Measurements from ENCODE around the gene LAMA4.

Gene LAMA4

GRCh38 chr6:112253841-112254816 lies at the start of gene LAMA4:
LAMA4 (minus strand) TSS chr6:112254567; CDS start chr6:112254150, 417 bp downstream.
- peak; percentile 81 for DNase-seq (ENCODE audit: low spot score)

DNA sequence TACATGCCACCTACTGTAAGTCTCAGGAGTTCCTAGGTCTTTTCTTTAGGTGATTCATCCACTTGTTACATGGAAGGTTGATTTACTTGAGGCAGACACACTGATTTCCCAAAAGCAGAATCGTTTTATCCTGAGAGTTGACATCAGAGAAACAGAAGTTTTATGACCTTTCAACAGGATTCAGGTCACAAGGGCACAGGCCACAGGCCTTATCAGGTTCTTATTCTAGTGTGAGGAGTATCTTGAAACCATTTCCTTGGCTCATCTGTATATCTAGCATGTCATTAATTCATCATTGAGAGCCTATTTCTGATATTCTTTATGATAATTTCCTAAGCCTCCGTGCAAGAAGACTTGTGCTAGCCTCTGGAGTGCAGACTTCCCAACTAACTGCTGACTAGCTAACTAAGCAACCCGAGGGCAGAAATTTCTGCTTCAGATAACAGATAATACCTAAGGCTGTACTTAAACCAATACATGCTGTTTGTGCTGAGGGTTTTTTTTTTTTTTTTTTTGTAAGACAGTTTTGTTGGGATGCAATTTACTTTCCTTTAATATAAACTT lies 47.9 kb upstream of the LAMA4 start:
- no peak for DNase-seq (ENCODE audit: low spot score)

GRCh38 chr6:112300896-112301295 lies 46.5 kb upstream of the LAMA4 start:
- DNase-seq (ENCODE audit: low spot score): no peak

DNA sequence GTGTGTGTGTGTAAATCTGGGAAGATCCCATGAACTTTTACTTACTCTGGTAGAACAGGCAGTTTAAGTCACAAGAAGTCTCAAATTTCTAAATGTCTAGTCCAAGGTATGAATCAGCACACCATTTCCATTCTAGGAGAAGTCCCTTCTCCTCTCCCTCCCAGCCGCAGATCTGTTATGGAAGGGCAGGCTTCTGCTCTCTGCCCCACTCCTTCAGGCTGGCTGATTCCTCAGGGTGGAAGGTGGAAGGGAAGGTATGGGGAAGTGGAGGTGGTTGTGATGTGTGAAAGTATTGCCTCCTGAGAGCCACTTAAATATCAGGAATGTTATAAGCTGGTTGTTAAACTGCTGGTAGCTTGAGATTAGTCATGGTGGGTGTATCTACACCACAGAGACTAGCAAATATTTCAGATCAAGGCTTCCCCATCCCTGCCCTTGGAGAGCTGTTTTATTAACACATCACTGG lies 44.5 kb upstream of the LAMA4 start:
- no peak for DNase-seq (ENCODE audit: low spot score)

- no peak for DNase-seq (ENCODE audit: low spot score)
Observed at GRCh38 chr6:112298021-112298745, 43.8 kb upstream of the LAMA4 start.

- DNase-seq (ENCODE audit: low spot score): no peak
Observed at GRCh38 chr6:112296694-112297093, 42.3 kb upstream of the LAMA4 start.

GRCh38 chr6:112296122-112296521 lies 41.8 kb upstream of the LAMA4 start:
- no peak for DNase-seq (ENCODE audit: low spot score)

DNA sequence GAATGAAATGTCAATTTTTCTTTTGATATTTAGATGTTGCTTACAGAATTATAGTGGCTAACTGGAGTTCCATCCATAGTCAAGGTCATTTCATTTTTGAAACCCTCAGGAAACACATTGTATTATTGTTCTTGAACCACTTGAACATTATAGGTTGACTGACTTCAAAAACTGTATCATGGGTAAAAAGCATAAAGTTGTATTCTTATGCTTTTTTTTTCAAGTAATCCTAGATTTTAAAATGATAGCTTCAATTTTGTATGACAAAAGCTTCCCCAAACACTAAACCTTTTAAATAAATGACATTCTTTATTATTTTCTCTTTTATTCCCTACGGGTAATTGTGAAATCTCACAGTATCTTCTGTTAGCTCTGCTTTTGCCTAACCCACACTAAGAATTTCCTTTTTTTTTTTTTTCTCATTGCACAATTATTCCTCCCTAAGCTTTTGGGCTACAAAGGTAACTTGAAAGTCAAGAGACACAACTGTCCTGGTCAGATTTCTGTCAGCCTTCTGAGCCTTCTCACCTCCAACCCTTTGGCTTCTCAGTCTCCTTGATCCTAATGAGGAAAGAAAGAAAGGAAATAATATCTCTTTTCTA lies 36.9 kb upstream of the LAMA4 start:
- DNase-seq (ENCODE audit: low spot score): no peak

DNA sequence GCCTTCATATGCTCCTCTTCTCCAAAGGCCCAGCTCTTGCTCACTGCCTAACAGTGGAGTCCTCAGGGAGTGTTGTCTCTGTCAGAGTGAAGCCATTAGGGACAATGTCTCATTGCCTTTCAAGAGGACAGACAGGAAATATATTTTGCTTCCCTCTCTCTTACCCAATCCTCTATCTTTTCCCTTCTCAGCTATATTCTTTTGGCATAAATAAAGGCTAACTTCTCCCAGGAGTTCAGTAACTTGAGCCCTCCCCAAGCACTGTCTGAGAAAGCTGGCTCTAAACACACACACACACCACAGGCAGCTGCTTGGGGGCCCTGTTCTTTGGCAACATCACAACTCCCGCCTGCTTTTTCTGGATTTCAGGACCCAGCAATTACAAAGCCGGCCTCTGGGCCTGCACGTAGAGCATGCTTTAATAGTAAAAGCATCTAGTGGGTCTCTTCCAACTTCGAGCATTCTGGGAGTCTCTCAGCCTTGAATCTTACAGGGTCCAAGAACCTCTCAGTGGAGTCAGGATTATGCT lies 34.7 kb upstream of the LAMA4 start:
- DNase-seq (ENCODE audit: low spot score): peak; percentile 92

GRCh38 chr6:112288475-112288874 lies 34.1 kb upstream of the LAMA4 start:
- DNase-seq (ENCODE audit: low spot score): no peak

- DNase-seq (ENCODE audit: low spot score): no peak
Observed at GRCh38 chr6:112287577-112288225, 33.3 kb upstream of the LAMA4 start.

GRCh38 chr6:112286500-112287144 lies 32.3 kb upstream of the LAMA4 start:
- no peak for DNase-seq (ENCODE audit: low spot score)

DNA sequence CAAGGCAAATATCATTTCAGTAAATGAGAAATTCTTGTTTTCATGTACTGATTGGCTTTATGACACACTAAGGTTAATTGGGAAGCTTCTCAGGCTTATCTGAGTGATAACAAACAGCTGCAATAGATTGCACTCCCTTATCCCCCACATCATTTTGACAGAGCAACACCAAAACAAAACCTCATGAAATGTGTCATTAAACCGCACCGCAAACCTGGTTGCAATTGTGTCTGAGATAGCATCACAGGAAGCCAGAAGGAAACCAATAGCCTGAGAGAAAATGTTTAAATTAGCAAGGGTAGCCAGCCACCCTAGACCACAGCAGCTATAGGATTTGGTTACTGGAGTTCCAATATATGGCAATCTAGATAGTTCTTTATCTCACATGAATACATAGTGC lies 31.6 kb upstream of the LAMA4 start:
- DNase-seq (ENCODE audit: low spot score): no peak

DNA sequence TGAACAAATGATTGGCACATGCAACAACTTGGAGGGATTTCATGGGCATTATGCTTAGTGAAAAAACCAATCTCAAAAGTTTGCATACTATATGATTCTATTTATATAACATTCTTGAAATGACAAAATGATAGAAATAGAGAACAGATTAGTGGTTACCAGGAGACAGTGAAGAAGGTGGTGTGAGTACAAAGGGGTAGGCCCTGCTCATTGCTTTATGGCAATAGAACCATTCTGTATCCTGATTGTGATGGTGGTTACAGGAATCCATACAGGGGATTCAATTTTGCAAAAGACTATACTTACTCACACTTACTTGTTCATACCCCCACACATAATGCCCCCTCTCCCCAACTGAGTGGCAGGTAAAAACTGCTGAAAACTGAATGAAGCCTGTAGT lies 30.2 kb upstream of the LAMA4 start:
- DNase-seq (ENCODE audit: low spot score): no peak

- DNase-seq (ENCODE audit: low spot score): no peak
Observed at GRCh38 chr6:112283621-112284020, 29.3 kb upstream of the LAMA4 start.

DNA sequence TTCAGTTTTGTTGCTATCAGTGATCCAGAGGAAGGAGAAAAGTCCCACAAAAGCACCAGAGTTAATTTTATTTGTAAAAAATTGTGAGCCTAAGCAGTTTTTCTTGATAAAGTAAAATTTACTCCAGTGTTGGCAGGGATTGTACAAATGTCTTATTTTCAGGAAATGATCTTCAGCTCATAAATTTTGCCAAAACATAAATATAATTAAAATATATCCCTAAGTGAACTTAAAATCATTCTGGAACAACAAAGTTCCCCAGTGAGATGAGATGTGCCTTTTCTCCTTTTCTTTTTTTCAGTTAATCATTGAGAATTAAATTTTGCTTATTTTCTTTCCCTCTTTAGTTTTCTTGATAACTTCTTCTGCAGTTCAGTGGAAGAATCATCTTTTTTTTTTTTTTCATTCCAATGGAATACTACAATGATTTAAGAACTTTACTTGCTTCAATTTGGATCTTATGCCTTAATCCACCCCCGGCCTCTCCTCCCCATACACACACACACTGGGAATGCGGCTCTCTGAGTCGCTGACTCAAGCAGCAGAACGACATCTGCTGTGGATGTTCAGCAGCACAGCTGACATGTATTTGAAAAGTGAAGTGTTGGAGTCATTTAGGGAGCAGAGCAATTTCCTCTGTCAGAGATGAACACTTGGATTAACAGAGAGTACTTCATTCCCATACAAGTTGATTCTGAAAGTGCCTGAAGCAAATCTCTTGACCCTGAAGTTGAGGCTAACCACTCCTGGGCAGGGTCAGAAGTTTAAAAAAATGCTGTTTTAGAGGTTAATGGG lies 27.7 kb upstream of the LAMA4 start:
- peak; percentile 77 for DNase-seq (ENCODE audit: low spot score)

GRCh38 chr6:112279031-112279935 lies 24.9 kb upstream of the LAMA4 start:
- no peak for DNase-seq (ENCODE audit: low spot score)

DNA sequence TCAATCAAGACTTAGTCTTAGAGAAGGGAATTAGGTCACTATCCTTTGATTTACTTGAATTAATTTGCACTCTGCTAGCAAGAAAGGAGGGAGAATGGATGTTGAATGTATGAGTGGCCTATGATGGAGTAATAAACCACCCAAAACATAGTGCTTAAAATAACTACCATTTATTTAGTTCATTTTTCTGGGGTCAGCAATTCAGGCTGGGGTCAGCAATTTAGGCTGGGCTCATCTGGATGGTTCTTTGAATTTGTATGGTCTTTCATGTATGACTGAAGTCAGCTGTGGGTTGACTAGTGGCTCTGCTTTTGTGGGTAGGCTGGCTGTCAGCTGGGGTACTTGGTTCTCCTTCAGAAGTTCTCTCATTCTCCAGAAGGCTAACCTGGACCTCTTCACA lies 21.0 kb upstream of the LAMA4 start:
- no peak for DNase-seq (ENCODE audit: low spot score)

DNA sequence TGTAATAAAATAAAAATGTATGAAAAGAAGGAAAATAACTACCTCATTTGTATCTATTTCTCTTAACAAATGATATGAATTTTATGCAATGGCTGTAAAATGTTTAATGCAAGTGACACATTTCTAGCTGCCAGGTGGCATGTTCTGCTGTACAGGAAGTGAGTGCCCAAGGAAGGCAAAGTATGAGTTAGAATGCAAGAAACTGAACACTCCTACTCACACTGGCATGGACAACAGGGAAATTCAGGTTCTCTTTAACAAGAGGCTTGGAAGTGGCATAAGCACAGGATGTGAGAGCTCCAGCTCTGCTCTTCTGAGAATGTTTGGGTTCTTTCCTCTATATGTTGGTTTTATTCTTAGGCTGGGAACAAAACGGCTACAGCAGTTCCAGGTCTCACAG lies 20.4 kb upstream of the LAMA4 start:
- no peak for DNase-seq (ENCODE audit: low spot score)
